Measurements from ENCODE around the gene TIMP2.

TIMP2 gene

DNA sequence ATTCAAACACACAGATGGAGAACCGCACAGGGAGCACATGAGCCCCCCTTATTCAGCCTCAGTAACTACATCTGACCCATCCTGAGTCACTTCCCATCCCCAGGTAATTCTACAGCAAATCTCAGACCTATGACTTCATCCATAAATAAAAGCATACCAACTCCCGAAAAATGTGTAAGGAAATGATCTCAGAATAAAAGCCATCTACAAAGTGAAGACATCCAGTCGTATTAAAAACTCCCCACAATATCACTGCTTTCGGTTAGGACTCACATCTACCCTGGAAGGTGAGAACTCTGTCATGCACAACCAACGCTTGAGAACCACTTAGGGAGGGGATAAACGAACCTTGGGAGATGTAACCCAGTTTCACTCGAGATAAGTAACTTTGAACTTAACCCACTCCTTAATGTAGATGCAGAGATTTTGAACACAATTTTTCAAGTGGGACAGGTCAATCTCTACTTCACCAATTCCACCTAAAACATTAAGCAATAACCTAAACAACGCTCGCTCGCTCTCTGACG lies 85.9 kb downstream of the TIMP2 start:
- DNase-seq (ENCODE audit: low read depth in 2 of 2): no peak

DNA sequence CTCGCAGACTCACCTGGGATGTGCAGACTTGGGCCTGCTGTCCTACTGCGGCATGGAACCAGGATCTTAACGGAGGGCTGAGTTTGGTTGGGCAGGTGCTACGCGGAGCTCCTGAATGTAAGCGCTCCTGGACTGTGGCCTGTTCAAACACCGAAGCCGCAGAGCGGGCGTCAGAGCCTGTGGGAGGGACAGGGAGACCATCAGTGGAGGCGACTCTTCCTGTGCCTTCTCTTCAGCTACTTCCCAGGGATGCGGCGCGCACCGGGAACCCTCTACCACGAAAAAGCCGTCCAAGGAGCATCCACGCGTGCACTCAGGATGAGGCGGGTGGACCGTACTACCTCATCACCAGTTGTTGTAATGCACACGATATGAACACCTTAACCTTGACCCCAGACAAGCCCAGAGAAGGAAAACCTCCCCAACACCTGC lies 86.6 kb downstream of the TIMP2 start:
- DNase-seq (ENCODE audit: low read depth in 2 of 2): no peak

DNA sequence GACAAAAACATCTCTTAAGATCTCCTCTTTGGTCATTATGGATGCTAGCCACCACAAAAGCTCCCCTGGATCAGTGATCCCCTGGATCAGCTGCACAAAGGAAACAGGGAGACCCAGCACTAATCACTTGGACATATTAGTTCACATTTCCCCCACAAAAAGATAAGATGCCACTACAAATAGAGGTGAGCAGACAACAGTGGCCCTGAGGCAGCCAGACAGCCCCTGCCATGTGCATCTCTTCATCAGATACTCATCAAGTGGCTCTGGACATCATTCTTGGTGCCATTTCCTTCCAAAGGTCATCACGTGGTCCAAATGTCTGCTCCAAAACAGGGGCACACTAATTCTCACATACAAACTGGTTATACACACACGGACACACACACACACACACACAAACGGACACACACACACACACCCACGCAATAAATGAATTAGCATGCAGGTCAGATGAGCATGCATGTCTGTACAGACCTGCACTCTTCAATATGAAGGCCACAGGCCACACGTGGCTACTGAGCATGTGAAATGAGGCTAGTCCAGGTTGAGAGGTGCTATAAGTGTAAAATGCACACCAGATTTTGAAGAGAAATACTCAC lies 88.7 kb downstream of the TIMP2 start:
- DNase-seq (ENCODE audit: low read depth in 2 of 2): no peak

DNA sequence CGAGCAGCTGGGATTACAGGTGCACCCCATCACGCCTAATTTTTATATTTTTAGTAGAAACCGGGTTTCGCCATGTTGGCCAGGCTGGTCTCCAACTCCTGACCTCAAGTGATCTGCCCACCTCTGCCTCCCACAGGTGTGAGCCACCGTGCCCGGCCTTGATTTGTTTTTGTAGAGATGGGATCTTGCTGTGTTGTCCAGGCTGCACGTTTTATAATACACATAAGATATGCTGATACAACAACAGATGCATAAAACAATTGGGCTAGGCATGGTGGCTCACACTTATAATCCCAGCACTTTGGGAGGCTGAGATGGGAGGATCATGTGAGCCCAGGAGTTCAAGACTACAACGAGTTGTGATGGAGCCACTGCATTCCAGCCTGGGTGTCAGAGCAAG lies 90.6 kb downstream of the TIMP2 start:
- DNase-seq (ENCODE audit: low read depth in 2 of 2): no peak

DNA sequence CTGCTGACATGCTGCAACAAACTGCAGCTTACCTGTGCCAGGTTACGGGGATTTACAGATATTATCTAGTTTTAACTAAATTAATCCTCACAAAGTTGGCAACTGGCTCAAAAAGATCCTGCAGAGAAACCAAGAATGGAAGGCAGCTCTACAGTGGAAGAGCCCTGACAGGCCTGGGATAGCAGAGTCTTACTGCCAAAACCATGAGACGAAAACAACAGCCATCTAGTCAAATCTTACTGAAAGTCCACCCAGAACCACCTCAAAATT lies 92.7 kb downstream of the TIMP2 start:
- DNase-seq (ENCODE audit: low read depth in 2 of 2): no peak

DNA sequence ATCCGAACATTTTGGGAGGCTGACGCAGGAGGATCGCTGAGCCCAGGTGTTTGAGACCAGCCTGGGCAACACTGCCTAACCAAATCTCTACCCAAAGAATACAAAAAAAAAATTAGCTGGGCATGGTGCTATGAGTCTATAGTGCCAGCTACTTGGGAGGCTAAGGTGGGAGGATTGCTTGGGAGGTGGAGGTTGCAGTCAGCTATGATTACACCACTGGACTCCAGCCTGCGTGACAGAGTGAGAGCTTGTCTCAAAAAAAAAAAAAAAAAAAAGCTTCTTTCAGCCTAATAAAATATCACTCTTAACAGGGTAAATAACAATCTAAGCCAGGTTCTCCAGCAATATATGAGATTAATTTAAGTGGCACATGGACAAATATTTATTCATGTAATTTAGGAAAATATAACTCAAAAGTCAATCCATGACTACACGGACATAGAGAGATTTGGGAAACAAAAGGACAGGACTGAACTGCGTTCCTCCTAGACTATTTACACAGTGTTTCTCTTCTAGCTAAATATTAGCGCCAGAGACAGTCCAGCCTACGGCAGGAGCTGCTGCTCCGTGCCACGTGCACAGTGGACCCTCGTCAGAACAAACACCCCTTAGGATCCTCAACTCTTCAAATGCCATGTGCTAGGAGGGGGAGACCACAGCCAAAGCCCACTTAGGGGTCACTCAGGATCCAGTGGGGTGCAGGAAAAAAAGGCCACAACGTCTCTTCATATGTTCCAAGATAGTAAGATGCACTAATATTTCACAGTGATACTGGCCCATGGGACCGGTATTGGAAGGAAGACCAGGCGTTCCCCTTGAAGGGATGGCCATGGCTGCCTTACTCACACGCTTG lies 93.3 kb downstream of the TIMP2 start:
- no peak for DNase-seq (ENCODE audit: low read depth in 2 of 2)

DNA sequence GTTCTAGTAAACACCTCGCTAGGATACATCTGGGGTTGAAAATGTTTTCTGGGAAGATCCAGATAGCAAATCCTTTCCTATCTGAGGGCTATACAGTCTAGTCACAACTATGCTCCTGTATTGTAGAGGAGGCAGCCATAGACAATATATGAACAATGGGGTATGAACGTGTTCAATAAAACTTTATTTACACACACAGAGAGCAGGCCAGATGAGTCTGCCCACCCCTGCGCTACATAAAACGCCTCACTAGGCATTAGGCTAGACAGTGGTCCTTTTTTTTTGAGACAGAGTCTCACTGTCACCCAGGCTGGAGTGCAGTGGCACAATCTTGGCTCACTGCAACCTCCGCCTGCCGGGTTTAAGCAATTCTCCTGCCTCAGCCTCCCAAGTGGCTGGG lies 95.7 kb downstream of the TIMP2 start:
- no peak for DNase-seq (ENCODE audit: low read depth in 2 of 2)

DNA sequence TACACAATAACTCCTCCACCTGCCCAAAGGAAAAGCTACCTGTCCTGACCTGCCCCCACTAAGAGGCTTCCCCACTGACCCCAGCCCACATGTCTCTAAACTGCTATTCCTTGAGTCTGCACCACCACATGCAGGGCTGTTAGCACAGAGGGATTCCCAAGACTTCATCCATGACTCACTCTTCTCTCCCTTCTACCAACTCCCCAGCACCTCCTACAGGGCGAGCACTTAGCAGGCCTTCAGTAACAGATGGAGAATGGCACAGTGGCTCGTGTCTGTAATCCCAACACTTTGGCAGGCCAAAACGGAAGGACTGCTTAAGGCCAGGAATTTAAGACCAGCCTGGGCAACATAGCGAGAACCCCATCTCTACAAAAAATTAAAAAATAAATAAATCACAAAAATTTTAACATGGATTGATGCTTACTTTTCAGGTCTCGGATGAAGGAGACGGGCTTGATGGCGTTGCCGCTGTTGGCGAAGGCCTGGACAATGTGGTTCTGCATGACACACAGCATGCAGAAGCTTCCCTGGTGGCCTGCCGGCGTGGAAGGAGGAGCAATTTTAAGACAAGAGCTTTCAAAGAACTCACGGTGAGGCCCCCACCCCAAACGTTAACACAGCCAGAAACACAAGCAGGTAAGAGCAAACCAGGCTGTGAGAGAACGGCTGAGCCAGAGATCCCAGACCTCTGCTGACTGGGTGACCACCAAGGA lies 96.6 kb downstream of the TIMP2 start:
- no peak for DNase-seq (ENCODE audit: low read depth in 2 of 2)

DNA sequence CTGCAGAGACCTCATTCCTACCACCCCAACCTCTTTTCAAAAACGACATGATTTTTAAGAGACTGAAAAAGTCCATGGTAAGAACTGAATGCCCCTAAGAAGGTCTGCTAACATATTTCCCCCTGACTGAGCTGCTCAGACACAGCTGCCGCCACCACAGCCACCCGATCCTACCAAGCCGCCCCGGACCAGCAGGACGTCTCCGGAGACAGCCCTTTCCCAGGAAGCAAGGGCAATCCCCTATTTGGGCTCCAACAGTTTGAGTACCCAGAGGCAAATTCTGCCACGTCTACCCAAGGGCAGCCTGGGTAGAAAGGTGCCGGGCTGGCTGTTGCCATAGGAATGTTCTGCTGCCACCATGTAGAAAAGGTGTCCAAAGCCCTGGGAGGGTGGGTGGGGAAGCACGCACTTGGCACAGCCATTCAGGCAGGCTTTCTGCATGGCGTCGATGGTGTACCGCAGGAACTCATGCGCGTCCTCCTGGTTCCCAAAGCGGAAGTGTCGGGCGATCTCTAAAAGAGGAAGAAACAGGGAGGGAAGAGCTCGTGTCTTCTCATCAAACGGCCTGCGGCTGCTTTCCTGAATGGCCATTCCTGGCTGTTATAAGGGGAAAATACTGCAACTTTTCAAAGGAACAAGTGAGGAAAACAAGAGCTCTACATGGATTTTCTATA lies 98.2 kb downstream of the TIMP2 start:
- DNase-seq (ENCODE audit: low read depth in 2 of 2): no peak

DNA sequence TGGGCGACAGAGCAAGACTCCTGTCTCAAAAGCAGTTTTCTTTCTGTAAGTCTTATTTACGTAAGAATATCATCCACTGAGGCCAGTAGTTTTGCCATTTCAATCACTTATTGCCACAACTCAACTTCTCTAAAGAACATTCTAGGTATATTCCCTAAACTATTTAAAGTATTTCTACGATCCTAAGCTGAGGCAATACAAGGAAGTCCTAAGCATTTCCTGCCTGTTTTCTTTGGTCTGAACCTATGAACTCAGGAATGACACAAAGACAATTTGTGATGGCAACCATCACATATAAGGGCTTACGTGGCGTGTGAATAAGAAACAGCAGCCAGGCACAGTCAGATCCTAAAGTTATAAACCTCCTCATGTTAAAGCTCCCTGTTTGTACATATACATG lies 98.8 kb downstream of the TIMP2 start:
- DNase-seq (ENCODE audit: low read depth in 2 of 2): no peak

DNA sequence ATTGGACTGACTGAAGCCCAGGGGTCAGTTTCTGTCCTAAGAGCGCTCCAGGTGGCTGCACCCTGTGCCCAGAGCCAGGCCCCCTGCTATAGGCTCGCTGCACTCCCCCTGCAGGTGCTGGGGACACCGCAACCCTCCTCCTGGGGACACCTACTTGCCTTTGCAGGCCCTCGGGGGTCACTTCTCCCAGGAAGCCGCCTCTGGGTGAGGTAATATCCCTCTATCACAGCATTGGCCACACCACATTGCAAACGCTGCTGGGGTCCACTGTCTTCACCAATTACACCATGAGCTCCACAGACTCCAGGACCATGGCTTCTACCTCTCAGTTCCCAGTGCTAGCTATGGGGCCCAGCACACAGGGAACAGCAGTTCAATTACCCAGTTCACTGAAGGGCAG lies 99.5 kb downstream of the TIMP2 start:
- no peak for DNase-seq (ENCODE audit: low read depth in 2 of 2)

DNA sequence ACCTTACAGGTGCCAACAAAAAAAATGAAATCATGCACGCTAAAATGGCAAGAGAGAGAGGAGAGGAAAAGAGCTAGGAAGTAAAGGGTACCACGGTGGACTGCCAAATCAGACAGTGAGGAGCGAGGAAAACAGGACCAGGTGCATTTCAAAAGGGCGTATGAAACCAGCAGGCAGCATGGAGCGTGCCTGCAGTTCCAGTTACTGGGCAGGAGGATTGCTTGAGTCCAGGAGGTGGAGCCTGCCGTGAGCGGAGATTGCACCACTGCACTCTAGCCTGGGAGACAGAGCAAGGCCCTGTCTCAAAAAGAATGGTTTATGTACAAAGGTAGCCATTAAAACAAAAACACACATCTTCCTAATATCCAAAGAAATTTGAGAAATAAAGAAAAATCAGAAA lies 100.9 kb downstream of the TIMP2 start:
- no peak for DNase-seq (ENCODE audit: low read depth in 2 of 2)

DNA sequence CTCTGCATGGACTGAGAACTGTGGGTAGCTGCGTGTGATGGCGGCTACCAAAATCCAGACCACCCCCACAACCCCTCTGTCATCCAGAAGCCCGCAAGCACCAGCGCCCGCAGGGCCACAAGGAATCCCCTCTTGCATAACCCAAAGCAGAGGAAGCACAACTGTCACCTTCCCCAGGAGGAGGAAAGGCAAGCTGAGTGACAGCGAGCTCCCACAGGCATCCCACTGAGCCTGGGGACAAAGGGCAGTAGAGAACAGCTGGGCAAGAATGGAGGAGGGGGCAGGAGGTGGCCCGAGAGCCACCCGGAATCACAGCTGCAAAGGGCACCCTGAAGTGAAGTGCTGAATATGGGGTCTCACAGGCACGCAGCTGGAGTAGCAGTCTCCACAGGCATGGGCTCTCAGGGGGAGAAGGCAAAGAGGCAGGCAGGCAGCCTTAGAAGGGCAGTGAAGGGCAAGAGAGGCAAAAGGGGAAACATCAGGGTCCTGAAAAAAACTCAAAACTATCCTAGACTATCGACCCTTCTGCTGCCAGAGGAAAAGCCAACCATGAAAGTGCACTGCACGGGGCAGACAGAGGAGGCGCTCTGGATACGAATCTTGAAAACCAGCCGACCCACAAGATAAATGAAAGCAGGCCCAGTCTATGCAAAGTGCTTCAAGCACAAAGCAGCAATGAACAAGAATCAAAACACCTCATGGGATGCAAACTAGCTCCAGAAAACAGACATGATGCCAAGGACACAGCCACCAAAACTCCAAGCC lies 101.7 kb downstream of the TIMP2 start:
- no peak for DNase-seq (ENCODE audit: low read depth in 2 of 2)

DNA sequence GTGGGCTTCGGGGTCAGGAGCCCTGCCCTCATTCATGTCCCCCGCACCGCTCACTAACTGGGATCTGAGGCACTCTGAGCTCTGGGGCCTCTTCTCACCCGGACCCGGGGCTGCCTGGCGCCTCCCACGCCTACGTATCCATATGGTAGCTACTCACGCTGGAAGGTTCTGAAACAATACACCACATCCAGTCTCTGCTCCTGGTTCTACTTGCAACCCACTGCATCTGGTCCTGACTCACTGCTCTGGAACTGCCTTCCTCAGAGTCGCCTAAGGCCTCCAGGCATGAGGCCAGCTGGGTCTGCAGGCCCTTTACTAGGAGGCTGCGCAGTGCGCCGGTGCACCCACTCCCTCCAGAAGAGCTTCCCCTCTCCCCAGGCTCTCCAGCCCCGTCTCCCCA lies 102.6 kb downstream of the TIMP2 start:
- DNase-seq (ENCODE audit: low read depth in 2 of 2): no peak

DNA sequence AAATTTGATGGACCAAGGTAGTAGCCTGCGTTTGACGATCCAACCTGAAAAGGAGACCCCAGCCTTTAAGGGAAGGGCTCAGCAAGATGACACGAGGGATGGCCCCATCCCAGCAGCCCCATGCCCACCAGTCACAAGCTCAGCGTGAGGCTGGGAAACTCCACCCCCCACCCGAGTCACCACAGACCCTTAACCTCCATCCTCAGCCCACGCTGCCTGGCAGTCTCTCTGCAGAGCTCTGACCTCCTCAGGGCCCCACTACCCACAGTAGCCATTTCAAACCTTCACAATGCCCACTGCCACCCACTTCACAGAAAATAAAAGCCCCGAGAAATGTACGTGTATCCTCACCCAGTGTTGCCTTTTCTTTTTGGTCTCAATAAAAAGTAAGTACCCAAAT lies 103.2 kb downstream of the TIMP2 start:
- DNase-seq (ENCODE audit: low read depth in 2 of 2): no peak

DNA sequence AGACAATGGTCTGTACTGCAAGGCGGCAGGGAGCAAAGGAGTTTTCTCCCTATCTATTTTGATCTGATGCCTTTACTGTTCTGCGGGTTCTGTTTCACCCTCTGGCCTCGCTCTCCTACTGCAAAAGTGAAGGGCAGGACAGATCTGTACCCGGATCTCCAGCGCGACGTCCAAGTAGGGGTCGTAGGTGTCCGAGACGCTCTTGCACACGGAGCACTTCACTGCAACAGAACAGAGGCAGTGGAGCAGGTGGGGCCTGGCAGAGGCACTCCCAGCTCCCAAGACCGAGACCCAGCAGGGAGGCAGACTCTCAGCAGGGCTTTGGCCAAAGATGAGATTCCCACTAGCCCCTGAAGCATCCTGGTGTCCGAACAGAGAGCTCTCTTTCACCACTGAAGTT lies 104.3 kb downstream of the TIMP2 start:
- DNase-seq (ENCODE audit: low read depth in 2 of 2): no peak

DNA sequence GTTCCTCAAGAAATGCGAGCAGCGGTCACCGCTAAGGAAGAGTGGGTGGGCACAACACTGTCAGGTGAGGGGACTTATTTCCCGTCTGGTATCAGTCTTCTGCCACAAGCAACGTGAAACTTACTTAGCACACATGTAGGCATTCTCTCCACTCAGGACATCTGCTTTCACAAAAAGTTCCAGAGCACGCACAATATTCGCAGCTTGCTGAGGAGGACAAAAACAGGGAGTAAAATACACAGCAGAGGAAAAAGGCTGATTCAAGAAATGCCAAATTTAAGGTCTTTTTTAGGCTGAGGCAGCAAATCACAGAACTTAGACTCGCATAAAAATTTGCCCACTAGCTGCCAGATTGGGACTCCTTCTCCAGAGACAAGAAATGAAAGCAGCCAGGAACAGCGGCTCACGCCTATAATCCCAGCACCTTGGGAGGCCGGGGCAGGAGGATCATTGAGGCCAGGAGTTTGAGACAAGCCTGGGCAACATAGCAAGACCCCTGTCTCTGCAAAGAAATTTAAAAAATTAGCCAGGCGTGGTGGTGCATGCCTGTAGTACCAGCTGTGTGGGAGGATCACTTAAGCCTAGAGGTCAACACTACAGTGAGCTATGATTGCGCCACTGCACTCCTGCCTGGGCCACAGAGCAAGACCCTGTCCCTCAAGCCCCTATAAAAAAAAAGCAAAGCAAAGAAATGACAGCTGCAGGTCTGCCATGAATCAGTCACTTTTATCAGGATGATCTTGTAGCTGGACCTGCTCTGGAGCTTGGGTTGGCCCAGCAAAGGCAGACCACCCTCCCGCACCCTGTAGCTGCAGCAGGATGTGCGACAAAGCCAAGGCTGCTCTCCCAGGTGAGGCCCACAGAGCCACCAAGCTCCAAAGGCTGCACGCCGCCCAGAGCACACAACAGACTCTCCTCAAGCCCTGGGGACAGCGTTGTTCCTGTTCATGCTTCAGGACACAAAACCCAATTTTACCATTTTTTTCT lies 105.1 kb downstream of the TIMP2 start:
- DNase-seq (ENCODE audit: low read depth in 2 of 2): no peak

DNA sequence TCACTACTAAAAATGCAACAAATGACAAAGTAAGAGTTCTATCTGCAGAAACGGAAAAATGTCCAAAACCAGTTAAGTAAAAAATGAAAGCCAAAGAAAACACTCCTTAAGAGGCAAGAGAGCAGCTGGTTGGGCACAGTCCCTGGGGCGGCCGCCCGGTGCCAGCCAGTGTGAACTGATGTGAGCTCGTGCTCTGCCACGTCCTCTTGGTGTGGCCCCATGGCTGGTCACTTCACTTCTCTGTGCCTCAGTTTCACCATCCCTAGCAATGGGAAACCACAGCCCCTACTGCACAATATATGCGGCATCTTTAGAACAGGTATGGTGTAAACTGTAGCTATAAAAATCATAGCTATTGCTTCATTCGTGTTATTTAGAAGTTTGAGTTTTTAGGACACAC lies 105.8 kb downstream of the TIMP2 start:
- DNase-seq (ENCODE audit: low read depth in 2 of 2): no peak

DNA sequence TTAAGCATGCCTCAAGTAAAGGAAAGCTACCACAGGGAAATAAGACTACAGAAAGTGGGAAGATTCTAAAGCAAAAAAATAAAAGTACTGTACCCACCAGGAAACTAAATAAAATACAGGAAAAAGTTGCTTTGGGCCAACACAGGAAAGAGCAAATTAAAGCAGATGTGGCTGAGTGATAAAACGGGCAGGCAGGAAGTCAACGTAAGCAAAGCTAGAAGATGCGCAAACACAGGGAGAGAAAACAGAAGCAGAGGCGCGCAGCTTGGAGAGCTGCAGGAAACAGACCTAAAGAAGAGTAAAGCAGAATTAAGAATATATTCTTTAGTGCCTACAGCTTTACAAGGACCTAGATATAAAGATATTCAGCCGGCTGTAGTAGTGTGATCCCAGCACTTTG lies 106.3 kb downstream of the TIMP2 start:
- no peak for DNase-seq (ENCODE audit: low read depth in 2 of 2)

DNA sequence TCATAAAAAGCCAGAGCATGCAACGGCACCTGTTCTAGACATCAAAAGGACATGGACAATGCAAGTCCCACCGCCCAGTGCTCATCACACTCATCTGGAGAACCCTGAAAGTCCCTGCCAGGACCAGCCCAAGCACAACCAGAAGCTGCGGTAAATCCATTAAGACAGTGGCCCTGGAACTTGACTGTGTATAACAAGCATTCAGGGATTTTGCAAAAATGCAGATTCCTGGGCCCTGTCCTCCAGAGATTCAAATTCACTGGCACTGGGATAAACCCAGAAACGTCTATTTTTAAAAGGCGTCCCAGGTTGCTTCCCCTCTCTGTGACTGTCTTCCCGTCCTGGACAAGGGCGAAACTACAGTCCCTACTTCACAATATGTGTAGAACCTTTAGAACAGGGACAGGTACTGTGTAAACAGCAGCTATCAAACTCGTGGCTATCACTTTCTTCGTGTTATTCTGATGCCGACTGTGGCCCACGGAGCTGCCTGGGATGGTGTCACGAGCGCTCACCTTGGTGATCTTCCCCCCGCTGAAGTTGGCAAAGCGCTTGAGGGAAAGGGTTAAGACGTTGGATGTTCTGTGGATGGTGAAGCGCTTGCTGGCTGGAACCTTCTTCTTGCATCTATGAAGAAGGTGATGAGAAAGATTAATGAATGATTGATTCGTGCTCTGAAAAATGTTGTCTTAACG lies 106.9 kb downstream of the TIMP2 start:
- no peak for DNase-seq (ENCODE audit: low read depth in 2 of 2)
